HEK293T (cell line): Measurements from ENCODE around the gene SLC39A6.

ENCODE experiments used
- CTCF ChIA-PET: fragments of 350-600 bp; formaldehyde crosslinking; extraction: SDS; loops from one replicate; lab custom pipeline; 2021; ENCODE audit warnings: antibody characterized with exemption, inconsistent platforms; lab: Yijun Ruan, JAX
- POLR2A ChIA-PET: fragments of 350-600 bp; formaldehyde crosslinking; extraction: SDS; loops from one replicate; lab custom pipeline; 2020; ENCODE audit warnings: antibody characterized with exemption, inconsistent platforms; lab: Yijun Ruan, JAX
- DNase-seq: peaks from one replicate; pipeline ENCODE4 v3.0.0; 2012; ENCODE audit warnings: mixed read lengths; ENCODE audit errors: extremely low spot score
- ARNT ChIP-seq: fragments of 450-650 bp; IDR thresholded peaks from 2 replicates; pipeline ENCODE4 v1.6.1; 2017; ENCODE audit warnings: mild to moderate bottlenecking
- BHLHE40 ChIP-seq: fragments of 450-650 bp; IDR thresholded peaks from 2 replicates; pipeline ENCODE4 v1.6.1; 2016; ENCODE audit warnings: mild to moderate bottlenecking, moderate library complexity, borderline replicate concordance
- CTBP1 ChIP-seq: fragments of 450-650 bp; IDR thresholded peaks from 2 replicates; pipeline ENCODE4 v1.6.1; 2016; ENCODE audit warnings: borderline replicate concordance
- ELF4 ChIP-seq: fragments of 450-650 bp; IDR thresholded peaks from 2 replicates; pipeline ENCODE4 v1.6.1; 2017; ENCODE audit warnings: antibody characterized with exemption
- FOXA1 ChIP-seq: fragments of 450-650 bp; IDR thresholded peaks from 2 replicates; pipeline ENCODE4 v1.6.1; 2016; ENCODE audit warnings: mild to moderate bottlenecking
- FOXK2 ChIP-seq: fragments of 450-650 bp; IDR thresholded peaks from 2 replicates; pipeline ENCODE4 v1.6.1; 2016; ENCODE audit warnings: mild to moderate bottlenecking
- FOXM1 ChIP-seq: fragments of 450-650 bp; IDR thresholded peaks from 2 replicates; pipeline ENCODE4 v1.6.1; 2017; ENCODE audit warnings: mild to moderate bottlenecking, borderline replicate concordance
- HDGF ChIP-seq: fragments of 450-650 bp; IDR thresholded peaks from 2 replicates; pipeline ENCODE4 v1.6.1; 2017; ENCODE audit warnings: antibody characterized with exemption, borderline replicate concordance
- L3MBTL2 ChIP-seq: fragments of 450-650 bp; conservative IDR thresholded peaks from 2 replicates; pipeline ENCODE4 v1.6.1; 2016; ENCODE audit warnings: mild to moderate bottlenecking
- LEF1 ChIP-seq: fragments of 450-650 bp; IDR thresholded peaks from 2 replicates; pipeline ENCODE4 v1.6.1; 2017; ENCODE audit warnings: mild to moderate bottlenecking, borderline replicate concordance
- NFRKB ChIP-seq: fragments of 450-650 bp; IDR thresholded peaks from 2 replicates; pipeline ENCODE4 v1.6.1; 2016; ENCODE audit warnings: mild to moderate bottlenecking, moderate library complexity
- SP1 ChIP-seq: fragments of 450-650 bp; IDR thresholded peaks from 2 replicates; pipeline ENCODE4 v1.6.1; 2017
- SUZ12 ChIP-seq: fragments of 450-650 bp; IDR thresholded peaks from 2 replicates; pipeline ENCODE4 v1.6.1; 2016; ENCODE audit warnings: mild to moderate bottlenecking
- TARDBP ChIP-seq: fragments of 450-650 bp; IDR thresholded peaks from 2 replicates; pipeline ENCODE4 v1.6.1; 2016
- ZNF384 ChIP-seq: fragments of 450-650 bp; IDR thresholded peaks from 2 replicates; pipeline ENCODE4 v1.6.1; 2016
- TF ChIP-seq, protein P1 (sequence below): fragments of 450-650 bp; IDR thresholded peaks from 2 replicates; pipeline ENCODE4 v1.6.1; 2016

SLC39A6 gene

DNA sequence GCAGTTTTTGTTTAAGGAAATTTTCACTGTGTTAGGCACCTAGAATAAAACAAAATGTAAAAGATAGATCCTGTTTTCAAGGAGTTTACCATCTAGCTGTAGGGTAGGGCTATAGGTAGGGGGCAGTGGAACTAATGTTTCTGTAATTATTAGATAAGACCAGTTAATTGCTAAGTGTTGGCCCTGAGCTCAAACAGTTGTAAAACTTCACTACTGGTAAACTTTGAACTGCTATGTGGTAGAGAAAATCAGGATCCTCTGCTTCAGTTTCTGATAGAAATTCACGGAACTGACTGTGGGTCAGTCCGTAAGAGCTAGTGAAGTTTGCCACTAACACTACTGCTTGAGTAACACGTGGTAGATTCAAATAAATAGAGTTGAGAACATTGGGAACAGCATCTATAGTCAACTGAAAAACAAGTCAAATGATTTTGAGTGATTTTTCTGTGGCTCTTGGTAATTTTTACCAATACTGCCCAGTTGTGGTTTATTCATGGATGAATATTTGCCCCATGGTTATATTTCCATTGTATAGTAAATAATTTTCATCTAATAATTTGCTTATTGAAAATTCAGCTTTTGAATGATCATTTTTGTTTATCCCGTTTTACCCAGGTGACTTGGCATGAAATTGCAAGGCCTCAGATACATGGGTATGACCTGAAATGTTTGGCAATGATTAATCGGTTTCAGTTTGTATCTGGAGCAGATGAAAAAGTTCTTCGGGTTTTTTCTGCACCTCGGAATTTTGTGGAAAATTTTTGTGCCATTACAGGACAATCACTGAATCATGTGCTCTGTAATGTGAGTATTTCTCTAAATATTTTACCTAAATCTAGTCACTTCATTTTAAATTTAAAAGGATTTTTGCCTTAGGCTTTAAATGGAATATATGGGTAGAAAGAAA, 27.0 kb upstream of the SLC39A6 start:
- TF ChIP-seq HDGF, result no peak
- no peak for TF ChIP-seq SP1
- no peak for TF ChIP-seq LEF1
- TF ChIP-seq ELF4, result no peak
- TF ChIP-seq L3MBTL2, result no peak
- no peak for TF ChIP-seq NFRKB
- no peak for TF ChIP-seq FOXK2
- TF ChIP-seq CTBP1, result no peak
- TF ChIP-seq FOXA1, result no peak
- TF ChIP-seq FOXM1, result no peak
- no peak for TF ChIP-seq BHLHE40
- no peak for TF ChIP-seq TARDBP
- no peak for TF ChIP-seq SUZ12
- no peak for TF ChIP-seq ARNT
- TF ChIP-seq, protein P1, sequence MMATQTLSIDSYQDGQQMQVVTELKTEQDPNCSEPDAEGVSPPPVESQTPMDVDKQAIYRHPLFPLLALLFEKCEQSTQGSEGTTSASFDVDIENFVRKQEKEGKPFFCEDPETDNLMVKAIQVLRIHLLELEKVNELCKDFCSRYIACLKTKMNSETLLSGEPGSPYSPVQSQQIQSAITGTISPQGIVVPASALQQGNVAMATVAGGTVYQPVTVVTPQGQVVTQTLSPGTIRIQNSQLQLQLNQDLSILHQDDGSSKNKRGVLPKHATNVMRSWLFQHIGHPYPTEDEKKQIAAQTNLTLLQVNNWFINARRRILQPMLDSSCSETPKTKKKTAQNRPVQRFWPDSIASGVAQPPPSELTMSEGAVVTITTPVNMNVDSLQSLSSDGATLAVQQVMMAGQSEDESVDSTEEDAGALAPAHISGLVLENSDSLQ, result no peak
- no peak for DNase-seq
- ChIA-PET CTCF (interaction anchor here (0.7 to 1.1 kb wide), 3 partner anchors 9 to 532 kb away, joined by 3 to 4 read pairs (median 3); no protein-coding TSS in a partner anchor), POLR2A (interaction anchor here (1.6 kb wide), 1 partner anchor 26 kb away, joined by 7 read pairs; the partner anchor contains the start of genes ELP2 and SLC39A6)

DNA sequence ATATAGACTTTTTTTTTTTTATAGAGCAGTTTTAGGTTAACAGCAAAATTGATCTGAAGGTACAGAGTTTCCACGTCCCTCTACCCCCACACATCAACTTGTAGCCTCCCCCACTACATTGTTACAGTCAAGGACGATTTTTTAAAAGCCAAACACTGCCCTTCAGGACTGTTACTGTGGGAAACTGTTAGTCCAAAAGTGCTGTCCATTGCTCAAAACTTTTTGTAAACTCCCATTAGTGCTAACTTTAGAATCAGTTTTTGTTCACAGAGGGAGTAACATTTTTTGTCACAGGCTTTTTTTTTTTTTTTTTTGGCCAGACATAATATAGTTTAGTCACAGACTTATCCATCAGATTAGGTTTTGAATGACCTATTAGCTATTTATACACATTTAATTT, 24.6 kb upstream of the SLC39A6 start:
- no peak for DNase-seq
- CTCF ChIA-PET, result no interaction called here
- POLR2A ChIA-PET, result no interaction called here
- TF ChIP-seq CTBP1, result no peak
- no peak for TF ChIP-seq FOXA1

DNA sequence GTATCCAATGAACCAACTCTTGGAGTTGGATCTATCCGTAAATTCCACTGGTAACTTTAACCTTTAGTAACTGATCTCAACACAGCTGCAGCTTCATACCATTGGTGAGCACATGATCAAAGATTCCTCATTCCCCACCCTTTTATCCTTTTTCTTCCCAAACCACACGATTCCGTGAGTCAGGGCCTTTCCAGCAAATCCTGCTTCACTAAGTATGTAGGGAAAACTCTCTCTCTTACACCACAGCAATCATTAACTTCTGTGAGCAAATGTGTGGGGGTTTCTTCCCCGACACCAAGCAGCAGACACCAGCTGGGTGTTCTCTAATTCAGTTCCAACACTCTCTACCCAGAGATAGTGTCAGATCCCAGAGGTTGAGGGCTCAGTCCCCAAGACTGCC, 24.1 kb upstream of the SLC39A6 start:
- no peak for DNase-seq
- POLR2A ChIA-PET, result no interaction called here
- CTCF ChIA-PET, result no interaction called here
- TF ChIP-seq CTBP1 (no peak), NFRKB (no peak), L3MBTL2 (no peak), FOXM1 (no peak), LEF1 (no peak), SP1 (no peak), TARDBP (no peak), SUZ12 (no peak), BHLHE40 (no peak), FOXK2 (no peak), ELF4 (no peak)
- TF ChIP-seq, protein P1, result no peak

DNA sequence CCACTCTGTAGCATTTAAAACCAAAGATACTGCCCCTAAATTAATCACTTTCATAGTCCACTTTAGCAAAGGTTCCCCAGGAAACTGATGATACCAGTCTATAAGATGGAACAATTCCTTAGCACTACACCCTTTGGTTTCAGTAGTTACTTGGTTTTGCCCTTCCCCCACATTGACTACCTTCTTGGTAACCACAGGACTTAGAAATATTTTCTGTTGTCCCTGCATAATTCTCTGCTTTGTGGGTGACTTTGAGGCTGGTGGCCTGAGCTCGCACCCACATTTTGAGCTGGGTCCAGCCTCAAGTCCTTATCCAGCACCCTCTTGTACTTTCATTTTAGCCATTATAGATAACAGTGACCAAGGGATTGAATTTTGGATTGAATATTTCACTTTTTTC, 23.6 kb upstream of the SLC39A6 start:
- ChIA-PET POLR2A (no interaction called here), CTCF (no interaction called here)
- DNase-seq, result no peak
- TF ChIP-seq SUZ12 (no peak), BHLHE40 (no peak), ARNT (no peak), FOXK2 (no peak), ZNF384 (no peak), L3MBTL2 (no peak), LEF1 (no peak), FOXM1 (no peak), FOXA1 (no peak), CTBP1 (no peak), TARDBP (no peak), ELF4 (no peak)
- TF ChIP-seq, protein P1, result no peak

DNA sequence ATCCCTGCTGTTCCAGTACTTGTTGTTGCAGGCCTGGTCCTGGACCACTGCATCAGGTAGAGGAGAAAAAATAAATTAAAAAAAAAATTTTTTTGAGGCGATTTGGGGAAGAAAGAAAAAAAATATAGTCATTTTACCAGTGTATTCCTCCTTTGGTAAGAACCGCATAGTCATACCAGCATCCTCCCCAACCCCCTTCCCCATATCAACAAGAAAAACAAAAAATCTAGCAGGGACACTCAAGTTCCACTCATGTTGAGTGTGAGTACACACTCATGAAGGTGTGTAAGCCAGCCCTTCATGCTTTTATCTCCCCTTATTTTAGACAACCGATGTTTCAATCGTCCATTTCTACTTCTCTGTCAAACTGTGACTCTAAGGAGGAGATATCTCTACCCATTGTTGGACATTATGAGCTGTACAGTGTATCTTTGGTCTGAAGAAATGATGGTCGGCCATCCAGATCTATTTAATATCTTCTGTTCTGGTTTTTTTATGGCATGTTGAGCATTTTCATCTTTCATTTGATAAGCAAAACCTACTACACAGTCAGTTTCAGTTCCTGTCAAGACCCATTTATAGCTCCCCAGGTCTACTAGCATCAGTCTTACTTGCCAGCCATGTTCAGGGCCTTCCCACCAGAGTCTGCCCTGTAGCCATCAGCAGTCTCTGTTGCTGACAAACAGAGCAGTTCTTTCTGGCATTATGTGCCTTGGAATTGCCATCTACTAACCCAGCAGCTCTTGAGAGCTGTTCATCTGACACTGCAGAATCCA, 20.6 kb upstream of the SLC39A6 start:
- TF ChIP-seq HDGF, result no peak
- TF ChIP-seq NFRKB, result no peak
- TF ChIP-seq ELF4, result no peak
- TF ChIP-seq L3MBTL2, result no peak
- TF ChIP-seq ZNF384, result no peak
- TF ChIP-seq, protein P1, result no peak
- no peak for TF ChIP-seq TARDBP
- TF ChIP-seq FOXK2, result no peak
- TF ChIP-seq FOXM1, result no peak
- TF ChIP-seq FOXA1, result no peak
- TF ChIP-seq SP1, result no peak
- no peak for TF ChIP-seq LEF1
- TF ChIP-seq CTBP1, result no peak
- TF ChIP-seq ARNT, result no peak
- no peak for TF ChIP-seq SUZ12
- TF ChIP-seq BHLHE40, result no peak
- ChIA-PET CTCF (interaction anchor here (0.6 to 0.7 kb wide), 2 partner anchors 10 to 132 kb away, joined by 3 read pairs; no protein-coding TSS in a partner anchor), POLR2A (interaction anchor here (1.3 kb wide), 1 partner anchor 19 kb away, joined by 3 read pairs; no protein-coding TSS in a partner anchor)
- DNase-seq, result no peak
